Measurements from ENCODE around the gene PRAMEF7.
"Not testable (repeated sequence)": the region's sequence is repeated elsewhere in the genome, so short reads cannot be mapped to it uniquely, and the experiment has no call there.

The PRAMEF7 gene

GRCh38 chr1:12916310-12916709 is at the start of gene PRAMEF7:
TSS of gene PRAMEF7 (plus strand) at chr1:12916610. CDS start at chr1:12917693, 1,083 bp downstream.
- H3K4me3 ChIP-seq (replicated peaks; ENCODE audit: low read depth, low read length); DNase-seq (ENCODE audit: extremely low read depth, low read depth): not testable (repeated sequence)

GRCh38 chr1:12878453-12878852 is 38.0 kb upstream of the PRAMEF7 start:
- not testable (repeated sequence) for H3K4me3 ChIP-seq (replicated peaks; ENCODE audit: low read depth, low read length); DNase-seq (ENCODE audit: extremely low read depth, low read depth)

- not testable (repeated sequence) for H3K4me3 ChIP-seq (replicated peaks; ENCODE audit: low read depth, low read length); DNase-seq (ENCODE audit: extremely low read depth, low read depth)
Observed at GRCh38 chr1:12886101-12886500, 30.3 kb upstream of the PRAMEF7 start, which contains the start of gene PRAMEF4. TSS of gene PRAMEF4 (minus strand) at chr1:12886201. CDS start at chr1:12883394, 2,807 bp downstream.

GRCh38 chr1:12898170-12898569 is 18.2 kb upstream of the PRAMEF7 start, which contains the start of gene PRAMEF10:
TSS of gene PRAMEF10 (minus strand) at chr1:12898270. CDS start at chr1:12895847, 2,423 bp downstream.
- DNase-seq (ENCODE audit: extremely low read depth, low read depth); H3K4me3 ChIP-seq (replicated peaks; ENCODE audit: low read depth, low read length): not testable (repeated sequence)

GRCh38 chr1:12899186-12899585 is 17.2 kb upstream of the PRAMEF7 start:
- DNase-seq (ENCODE audit: extremely low read depth, low read depth); H3K4me3 ChIP-seq (replicated peaks; ENCODE audit: low read depth, low read length): not testable (repeated sequence)

GRCh38 chr1:12903793-12904572 is 12.4 kb upstream of the PRAMEF7 start:
- not testable (repeated sequence) for DNase-seq (ENCODE audit: extremely low read depth, low read depth); H3K4me3 ChIP-seq (replicated peaks; ENCODE audit: low read depth, low read length)

- not testable (repeated sequence) for H3K4me3 ChIP-seq (replicated peaks; ENCODE audit: low read depth, low read length); DNase-seq (ENCODE audit: extremely low read depth, low read depth)
Observed at GRCh38 chr1:12921749-12922148, 5.3 kb downstream of the PRAMEF7 start.

- not testable (repeated sequence) for H3K4me3 ChIP-seq (replicated peaks; ENCODE audit: low read depth, low read length); DNase-seq (ENCODE audit: extremely low read depth, low read depth)
Observed at GRCh38 chr1:12924368-12924767, 8.0 kb downstream of the PRAMEF7 start.

GRCh38 chr1:12947480-12947879 is 31.1 kb downstream of the PRAMEF7 start, which contains the start of gene PRAMEF6:
TSS of gene PRAMEF6 (minus strand) at chr1:12947580. CDS start at chr1:12942518, 5,062 bp downstream.
- DNase-seq (ENCODE audit: extremely low read depth, low read depth); H3K4me3 ChIP-seq (replicated peaks; ENCODE audit: low read depth, low read length): not testable (repeated sequence)

Measured in HFF-Myc (cell line).